Embryonic facial prominence (tissue), 1 donor: ENCODE results near the gene MRPL58.
"Not testable (repeated sequence)": the region's sequence is repeated elsewhere in the genome, so short reads cannot be mapped to it uniquely, and the experiment has no call there.

Experiments used
- DNase-seq: peaks from one replicate; pipeline ENCODE4 v3.0.0-alpha.2; 2016; ENCODE audit errors: extremely low spot score

Gene MRPL58

DNA sequence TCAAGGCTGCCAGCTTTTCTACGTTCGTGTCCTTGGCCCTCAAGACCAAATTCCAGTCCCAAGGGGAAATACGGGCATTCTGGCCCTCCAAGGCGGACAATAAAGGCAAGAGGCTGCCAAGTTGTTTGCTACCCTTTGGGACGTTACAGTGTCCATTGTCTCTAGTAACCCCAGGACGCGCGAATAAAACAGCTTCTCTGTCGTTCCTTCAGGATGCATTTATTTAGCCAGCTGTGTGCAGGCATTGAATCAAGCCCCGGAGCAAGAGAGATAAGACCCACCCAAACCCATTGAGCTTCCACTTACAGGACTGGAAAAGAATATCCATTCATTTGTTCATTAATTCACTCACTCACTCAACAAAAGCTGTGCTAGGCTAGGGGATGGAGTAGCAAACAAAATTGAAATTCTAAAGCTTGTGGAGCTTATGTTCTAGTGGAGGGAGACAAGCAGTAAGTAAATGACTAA, 656 bp downstream of the MRPL58 start:
- no peak for DNase-seq

- DNase-seq: no peak
Measured at GRCh38 chr17:75019146-75019545, 6.7 kb downstream of the MRPL58 start.

DNA sequence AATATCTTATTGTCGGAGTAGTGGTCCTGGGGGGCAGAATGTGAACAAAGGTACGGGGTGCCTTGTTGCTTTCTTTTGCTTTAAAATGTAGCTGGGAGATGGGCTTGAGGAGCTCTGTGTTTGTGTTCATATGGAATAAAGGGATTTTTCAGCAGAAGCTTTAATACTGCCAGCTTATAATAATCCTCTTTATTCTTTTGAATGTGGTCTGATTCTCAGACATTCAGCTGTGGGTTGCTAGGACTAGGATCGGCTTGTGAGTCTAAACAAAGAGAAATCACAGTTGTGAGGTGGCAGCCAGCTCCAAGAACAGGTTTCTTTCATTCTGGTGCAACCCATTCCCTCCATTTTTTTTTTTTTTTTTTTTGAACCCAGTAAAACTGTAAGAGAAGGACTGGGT, 7.2 kb downstream of the MRPL58 start:
- no peak for DNase-seq

GRCh38 chr17:75020331-75021110, 8.1 kb downstream of the MRPL58 start:
- DNase-seq: no peak

DNA sequence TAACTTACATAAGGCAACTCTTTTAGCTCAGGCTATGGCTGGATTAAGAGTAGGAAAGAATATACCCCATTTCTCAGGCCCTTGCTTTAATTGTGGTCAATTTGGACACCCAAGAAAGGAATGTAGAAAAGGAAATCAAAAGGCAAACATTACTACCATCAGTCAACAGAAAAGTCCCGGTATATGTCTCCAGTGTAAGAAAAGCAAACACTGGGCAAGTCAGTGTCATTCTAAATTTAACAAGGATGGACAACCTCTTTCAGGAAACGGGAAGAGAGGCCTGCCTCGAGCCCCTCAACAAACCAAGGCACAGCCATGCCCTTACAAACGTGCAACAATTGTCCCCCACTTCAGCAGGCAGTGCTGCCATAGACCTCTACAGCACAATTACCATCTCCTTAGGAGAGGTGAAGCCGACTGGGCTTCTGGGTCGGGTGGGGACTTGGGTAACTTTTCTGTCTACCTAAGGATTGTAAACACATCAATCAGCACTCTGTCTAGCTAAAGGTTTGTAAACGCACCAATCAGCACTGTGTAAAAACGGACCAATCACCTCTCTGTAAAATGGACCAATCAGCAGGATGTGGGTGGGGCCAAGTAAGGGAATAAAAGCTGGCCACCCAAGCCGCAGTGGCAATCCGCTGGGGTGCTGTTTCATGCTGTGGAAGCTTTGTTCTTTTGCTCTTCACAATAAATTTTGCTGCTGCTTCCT, 12.4 kb downstream of the MRPL58 start:
- DNase-seq: no peak

- DNase-seq: not testable (repeated sequence)
Measured at GRCh38 chr17:75025398-75025734, 12.9 kb downstream of the MRPL58 start.

DNA sequence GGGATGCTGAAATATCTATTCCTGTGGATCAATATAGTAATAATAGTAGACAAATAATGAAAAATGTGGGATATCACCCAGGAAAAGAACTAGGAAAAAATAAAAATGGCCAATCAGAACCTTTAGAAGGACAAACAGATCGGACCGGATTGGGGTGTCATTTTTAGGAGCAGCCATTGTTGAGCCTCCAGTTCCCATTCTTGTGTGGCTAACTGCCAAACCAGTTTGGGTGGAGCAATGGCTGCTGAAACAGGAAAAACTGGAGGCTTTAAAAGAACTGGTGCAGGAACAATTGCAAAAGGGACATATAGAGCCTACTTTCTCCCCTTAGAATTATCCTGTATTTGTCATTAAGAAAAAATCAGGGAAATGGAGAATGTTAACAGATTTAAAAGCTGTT, 14.2 kb downstream of the MRPL58 start:
- DNase-seq: not testable (repeated sequence)

GRCh38 chr17:75030161-75030560, 17.7 kb downstream of the MRPL58 start:
- DNase-seq: no peak

DNA sequence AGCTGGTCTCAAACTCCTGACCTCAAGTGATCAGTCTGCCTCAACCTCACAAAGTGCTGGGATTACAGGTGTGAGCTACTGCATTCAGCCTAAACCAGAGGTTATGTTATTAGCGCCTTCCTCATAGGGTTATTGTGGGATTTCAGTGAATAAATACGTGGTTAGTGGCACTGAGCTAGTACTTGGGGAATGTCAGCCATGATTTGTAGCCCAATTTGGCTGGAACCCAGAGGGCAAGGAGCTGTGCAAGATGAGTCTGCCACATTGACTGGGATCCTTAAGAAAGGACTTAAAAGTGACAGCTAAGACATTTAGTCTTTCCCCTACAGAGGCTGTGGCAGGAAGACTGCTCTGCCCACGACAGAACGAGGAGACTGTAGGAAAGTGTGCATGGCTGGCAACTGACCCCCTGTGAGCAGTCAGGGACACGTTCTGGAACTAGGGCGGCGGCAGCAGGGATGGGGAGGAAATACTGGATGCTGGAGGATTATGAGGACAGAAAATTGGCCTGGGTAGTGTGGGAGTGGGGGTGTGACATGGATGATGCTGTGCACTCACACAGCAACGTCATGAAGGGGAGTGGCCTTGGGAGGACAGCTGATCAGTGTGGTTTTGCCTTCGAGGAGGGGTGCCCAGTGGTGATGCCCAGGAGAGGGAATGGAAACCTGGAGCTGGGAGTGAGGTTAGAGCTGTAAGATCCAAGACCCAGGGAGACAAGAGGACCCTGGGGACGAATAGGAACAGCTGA, 19.7 kb downstream of the MRPL58 start:
- peak; percentile 50 for DNase-seq

DNA sequence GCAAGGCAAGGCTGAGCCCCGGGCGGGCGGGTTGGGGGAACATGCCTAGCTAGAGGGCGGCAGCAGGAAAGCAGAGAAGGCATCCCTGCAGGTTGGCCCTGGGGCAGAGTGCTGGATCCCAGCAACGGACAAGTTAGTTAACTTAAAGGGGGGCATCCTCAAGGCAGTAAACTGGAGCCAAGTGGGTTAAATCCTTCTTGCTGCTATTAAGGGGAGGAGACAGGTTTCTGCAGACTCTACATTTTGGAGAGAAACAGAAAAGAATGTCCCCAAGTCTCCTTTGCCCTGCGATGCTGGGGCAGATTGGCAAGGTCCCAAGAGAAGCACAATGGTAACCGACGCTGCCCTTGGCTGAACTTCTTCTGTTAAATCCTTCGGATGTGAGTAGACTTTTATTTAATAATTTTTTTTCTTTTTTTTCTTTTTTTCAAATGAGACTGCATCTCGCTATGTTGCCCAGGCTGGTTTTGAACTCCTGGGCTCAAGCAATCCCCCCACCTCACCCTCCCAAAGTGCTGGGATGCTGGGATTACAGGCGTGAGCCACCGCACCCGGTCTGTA, 20.3 kb downstream of the MRPL58 start:
- DNase-seq: no peak

- DNase-seq: peak; percentile 81
Measured at GRCh38 chr17:75033346-75034235, 21.1 kb downstream of the MRPL58 start.

DNA sequence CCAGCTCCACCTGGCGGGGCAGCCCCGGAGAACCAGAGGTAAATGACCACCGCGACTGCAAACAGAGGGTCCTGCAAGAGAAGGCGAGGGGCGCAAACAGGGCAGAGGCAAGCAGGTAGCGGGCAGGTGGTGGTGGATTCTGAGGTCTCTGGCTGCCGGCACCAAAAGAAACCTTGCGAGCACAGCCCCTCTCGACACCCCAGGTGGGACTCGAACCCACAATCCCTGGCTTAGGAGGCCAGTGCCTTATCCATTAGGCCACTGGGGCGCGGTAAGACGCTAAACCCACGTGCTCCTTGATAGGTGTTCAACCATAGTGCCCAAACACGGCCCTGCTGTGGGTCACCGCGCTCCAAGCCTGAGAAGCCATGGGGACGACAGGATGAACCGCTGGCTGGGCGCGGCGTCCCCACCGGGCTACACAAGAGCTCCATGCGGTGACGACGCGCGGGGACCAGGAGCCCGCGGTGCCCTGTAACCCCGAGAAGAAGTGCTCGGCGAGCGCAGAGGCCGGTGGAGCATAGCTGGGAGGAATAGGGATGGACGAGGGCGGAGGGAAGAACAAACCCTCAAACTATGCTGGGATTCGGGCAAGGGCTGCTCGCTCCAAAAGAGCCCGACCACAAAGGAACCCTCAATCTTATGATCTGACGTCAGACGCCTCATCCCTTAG, 21.9 kb downstream of the MRPL58 start:
- peak; percentile 64 for DNase-seq

DNA sequence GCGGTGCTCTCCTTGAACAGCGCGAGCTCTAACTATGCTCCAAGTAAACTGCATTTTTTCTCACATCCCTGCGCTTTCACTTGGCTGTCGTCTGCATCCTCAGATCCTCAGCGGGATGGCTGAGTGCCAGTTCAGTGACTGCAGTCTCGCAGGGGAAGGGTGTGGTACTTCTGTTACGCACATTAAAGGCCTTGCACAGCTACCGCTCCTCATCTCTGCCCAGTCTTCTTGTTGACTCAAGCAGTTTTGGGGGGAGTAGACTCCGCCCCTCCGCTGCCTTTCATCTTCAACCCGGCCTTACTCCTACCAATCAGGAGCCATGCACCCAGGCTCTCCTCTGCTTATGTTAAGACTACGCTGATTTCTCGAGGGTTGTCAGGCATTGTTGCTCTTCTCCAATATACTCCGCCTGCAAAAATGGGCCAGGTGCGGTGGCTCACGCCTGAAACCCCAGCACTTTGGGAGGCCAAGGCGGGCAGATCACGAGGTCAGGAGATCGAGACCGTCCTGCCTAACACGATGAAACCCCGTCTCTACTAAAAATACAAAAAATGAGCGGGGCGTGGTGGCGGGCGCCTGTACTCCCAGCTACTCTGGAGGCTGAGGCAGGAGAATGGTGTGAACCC, 24.3 kb downstream of the MRPL58 start:
- DNase-seq: peak; percentile 59

- no peak for DNase-seq
Measured at GRCh38 chr17:75039238-75039637, 26.8 kb downstream of the MRPL58 start.

DNA sequence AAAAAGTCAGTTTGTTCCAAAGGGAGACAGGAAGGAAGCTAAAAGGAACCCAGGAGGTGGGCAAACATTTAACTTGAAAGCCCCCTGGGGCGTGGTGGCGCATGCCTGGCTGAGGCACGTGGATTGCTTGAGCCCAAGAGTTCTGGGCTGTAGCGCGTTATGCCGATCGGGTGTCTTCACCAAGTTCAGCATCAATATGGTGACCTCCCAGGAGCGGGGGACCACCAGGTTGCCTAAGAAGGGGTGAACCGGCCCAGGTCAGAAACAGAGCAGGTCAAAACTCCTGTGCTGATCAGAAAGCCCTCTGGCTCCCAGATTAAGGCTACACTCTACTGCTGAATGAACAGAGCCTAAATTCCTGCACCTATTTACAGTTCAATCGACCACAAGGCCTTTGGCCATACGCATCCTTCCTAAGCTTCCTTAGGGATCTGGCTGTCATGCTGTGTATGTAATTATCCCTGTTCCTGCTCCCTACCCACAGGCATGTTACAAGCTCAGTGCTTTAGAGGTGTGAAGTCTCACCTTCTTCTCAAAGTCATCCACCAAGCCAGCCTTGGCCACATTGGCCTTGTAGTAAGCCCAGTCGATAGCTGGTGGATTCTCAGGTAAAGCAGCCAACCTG, 29.3 kb downstream of the MRPL58 start:
- DNase-seq: no peak

DNA sequence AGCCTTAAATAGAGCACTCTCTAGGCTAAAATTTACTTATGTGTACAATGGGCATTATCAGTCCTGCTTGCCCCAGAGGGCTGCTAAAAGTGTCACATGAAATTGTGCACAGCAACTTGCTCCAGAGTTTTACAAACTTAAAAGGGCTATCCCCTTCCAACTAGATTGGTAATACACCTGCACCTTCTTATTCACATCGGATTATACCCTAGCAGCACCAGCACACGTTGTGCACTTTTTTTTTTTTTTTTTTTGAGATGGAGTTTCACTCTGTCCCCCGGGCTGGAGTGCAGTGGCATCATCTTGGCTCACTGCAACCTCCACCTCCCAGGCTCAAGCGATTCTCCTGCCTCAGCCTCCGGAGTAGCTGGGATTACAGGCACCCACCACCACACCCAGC, 31.3 kb downstream of the MRPL58 start:
- DNase-seq: not testable (repeated sequence)

GRCh38 chr17:75044716-75045115, 32.2 kb downstream of the MRPL58 start:
- DNase-seq: no peak

DNA sequence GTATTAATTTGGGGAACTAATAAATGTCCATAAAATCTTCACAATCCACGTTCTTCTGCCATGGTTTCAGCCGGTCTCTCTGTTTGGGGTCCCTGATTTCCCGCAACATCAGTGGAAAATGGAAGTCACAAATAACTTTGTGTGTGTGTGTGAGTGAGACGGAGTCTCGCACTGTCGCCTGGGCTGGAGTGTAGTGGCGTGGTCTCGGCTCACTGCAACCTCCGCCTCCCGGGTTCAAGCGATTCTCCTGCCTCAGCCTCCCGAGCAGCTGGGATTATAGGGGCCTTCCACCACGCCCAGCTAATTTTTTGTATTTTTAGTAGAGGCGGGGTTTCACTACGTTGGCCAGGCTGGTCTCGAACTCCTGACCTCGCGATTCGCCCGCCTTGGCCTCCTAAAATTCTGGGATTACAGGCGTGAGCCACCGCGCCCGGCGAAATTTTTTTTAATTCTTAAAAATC, 33.5 kb downstream of the MRPL58 start:
- DNase-seq: not testable (repeated sequence)
